Endodermal cell (in vitro differentiated cells): ENCODE measurements around the gene EEF1A1. TPM values are rescaled to one million over a fixed set of nuclear protein-coding genes. Genes with fewer than 3 reads are reported as not detected.
A peak's percentile ranks its signal among the peaks of the same experiment; 100 is the strongest.
"Not testable (repeated sequence)": the region's sequence is repeated elsewhere in the genome, so short reads cannot be mapped to it uniquely, and the experiment has no call there.

Source experiments
- DNase-seq: peaks from one replicate; pipeline ENCODE4 v3.0.0-alpha.2; 2017
- H3K27ac ChIP-seq: 2 replicates; pipeline ENCODE4 v1.5.1; 2013; ENCODE audit warnings: mild to moderate bottlenecking, low read depth, low read length, moderate library complexity
- H3K27me3 ChIP-seq: 2 replicates; pipeline ENCODE4 v1.6.1; 2013; ENCODE audit warnings: mild to moderate bottlenecking, low read length, moderate library complexity; ENCODE audit not compliant: insufficient read depth, control insufficient read depth, poor library complexity, severe bottlenecking
- H3K36me3 ChIP-seq: 2 replicates; pipeline ENCODE4 v1.7.0; 2013; ENCODE audit warnings: mild to moderate bottlenecking, low read length, moderate library complexity; ENCODE audit not compliant: control insufficient read depth, insufficient read depth
- H3K4me1 ChIP-seq: one replicate; pipeline ENCODE4 v1.7.0; 2013; ENCODE audit warnings: low read length; ENCODE audit not compliant: control insufficient read depth, insufficient read depth
- H3K4me3 ChIP-seq: 2 replicates; pipeline ENCODE4 v1.5.1; 2013; ENCODE audit warnings: mild to moderate bottlenecking, low read length, moderate library complexity
- H3K9ac ChIP-seq: 2 replicates; pipeline ENCODE4 v1.6.1; 2013; ENCODE audit warnings: mild to moderate bottlenecking, low read length, moderate library complexity; ENCODE audit not compliant: poor library complexity, severe bottlenecking; ENCODE audit errors: extremely low read depth
- H3K9me3 ChIP-seq: 2 replicates; pipeline ENCODE4 v1.6.1; 2013; ENCODE audit warnings: mild to moderate bottlenecking, low read length, moderate library complexity; ENCODE audit not compliant: control insufficient read depth
- H3K27ac Mint-ChIP-seq: 2 replicates; pipeline ENCODE4 v1.8.0; 2020; ENCODE audit warnings: mixed read lengths
- H3K27me3 Mint-ChIP-seq: 2 replicates; pipeline ENCODE4 v1.8.0; 2021; ENCODE audit warnings: mild to moderate bottlenecking, mixed read lengths; ENCODE audit not compliant: insufficient read depth
- H3K36me3 Mint-ChIP-seq: 2 replicates; pipeline ENCODE4 v1.8.0; 2020; ENCODE audit warnings: low read depth, mixed read lengths
- H3K4me1 Mint-ChIP-seq: 2 replicates; pipeline ENCODE4 v1.8.0; 2020; ENCODE audit warnings: mixed read lengths
- H3K4me3 Mint-ChIP-seq: 2 replicates; pipeline ENCODE4 v1.8.0; 2020; ENCODE audit warnings: mild to moderate bottlenecking, moderate library complexity, mixed read lengths
- H3K9me3 Mint-ChIP-seq: 2 replicates; pipeline ENCODE4 v1.8.0; 2020; ENCODE audit warnings: mild to moderate bottlenecking, mixed read lengths
- CTCF ChIP-seq: fragments of 200-600 bp; sonication (generic); conservative IDR thresholded peaks from 2 replicates; pipeline ENCODE4 v1.5.0; 2021; ENCODE audit warnings: antibody characterized with exemption, mild to moderate bottlenecking
- WGBS, 2 experiments: methylation state at CpG; one replicate each; pipeline versions ENCODE4 v1.1.5 to v1.1.7; 2013; ENCODE audit warnings: missing lambda C conversion rate in 2 of 2, mixed read lengths in 1 of 2; ENCODE audit not compliant: insufficient coverage in 1 of 2, insufficient read length in 1 of 2; 5-methylcytosine and 5-hydroxymethylcytosine counted together
- total RNA-seq, 2 donors: library from RNA; stranded (reverse); fragmentation: NEBNext Ultra II Directional in 1 of 2; extraction: Animal tissue kit (Norgen Biotek cat#: 25700) in 1 of 2; gene quantifications; 2 replicates in 1 of 2; 3 replicates in 1 of 2; pipeline ENCODE4 v1.2.1, GENCODE V29; 2021

The EEF1A1 gene
- total RNA-seq, 2 donors from 2014 or later: 8,118 to 11,075 TPM

GRCh38 chr6:73560853-73561407 lies 40.1 kb upstream of the EEF1A1 start:
- no peaks in the 10 kb centered on the region for H3K4me1 ChIP-seq
- peaks cover 18% of the 10 kb centered on the region for H3K4me1 Mint-ChIP-seq
- no peak for TF ChIP-seq CTCF
- no peaks in the 10 kb centered on the region for H3K27me3 Mint-ChIP-seq
- no peaks in the 10 kb centered on the region for H3K27me3 ChIP-seq
- H3K27ac ChIP-seq: no peak overlapping the region
- no peak overlapping the region for H3K4me3 ChIP-seq
- H3K36me3 Mint-ChIP-seq: no peaks in the 10 kb centered on the region
- no peaks in the 10 kb centered on the region for H3K36me3 ChIP-seq
- H3K9me3 Mint-ChIP-seq: peaks cover 2% of the 10 kb centered on the region
- H3K27ac Mint-ChIP-seq: peak overlapping the region; percentile 49
- no peak overlapping the region for H3K9ac ChIP-seq
- H3K9me3 ChIP-seq: no peaks in the 10 kb centered on the region
- WGBS, 2 experiments: 90 to 95% methylated on average over 8 to 9 of the region's 9 CpGs
- H3K4me3 Mint-ChIP-seq: no peak overlapping the region
- DNase-seq: no peak

GRCh38 chr6:73560182-73560732 lies 39.4 kb upstream of the EEF1A1 start:
- Histone ChIP-seq H3K9ac (no peak overlapping the region), H3K4me1 (no peaks in the 10 kb centered on the region), H3K27ac (peak overlapping the region; percentile 5), H3K4me3 (no peak overlapping the region), H3K27me3 (no peaks in the 10 kb centered on the region), H3K36me3 (no peaks in the 10 kb centered on the region), H3K9me3 (no peaks in the 10 kb centered on the region)
- Mint-ChIP-seq H3K36me3 (no peaks in the 10 kb centered on the region), H3K4me3 (no peak overlapping the region), H3K4me1 (peaks cover 18% of the 10 kb centered on the region), H3K27me3 (no peaks in the 10 kb centered on the region), H3K9me3 (peaks cover 2% of the 10 kb centered on the region), H3K27ac (peak overlapping the region; percentile 44)
- WGBS, 2 experiments: 76 to 79% methylated on average over 5 to 8 of the region's 8 CpGs
- no peak for TF ChIP-seq CTCF
- DNase-seq: no peak

- H3K9ac ChIP-seq, H3K4me3 Mint-ChIP-seq, H3K4me3 ChIP-seq, H3K9me3 Mint-ChIP-seq, H3K36me3 Mint-ChIP-seq, H3K27me3 ChIP-seq, H3K27me3 Mint-ChIP-seq, H3K27ac Mint-ChIP-seq, H3K36me3 ChIP-seq, H3K27ac ChIP-seq, DNase-seq, H3K4me1 ChIP-seq, H3K9me3 ChIP-seq: not testable (repeated sequence)
- H3K4me1 Mint-ChIP-seq: peaks cover 18% of the 10 kb centered on the region
- WGBS, 2 experiments: 97 to 98% methylated on average over 9 to 12 of the region's 12 CpGs
These were observed 38.6 kb upstream of the EEF1A1 start for GRCh38 chr6:73559399-73559794.
